SK-N-SH treated with all-trans-retinoic acid at 6 μM for 48 hours (cell line): Measurements from ENCODE around the gene NKAIN4.
A peak's percentile ranks its signal among the peaks of the same experiment; 100 is the strongest.

Experiments
- ATAC-seq: fragments of 200-7000 bp; cut with Tn5 transposase; 3 replicates; pipeline ENCODE4 v1.9.1; 2020; ENCODE audit warnings: mild to moderate bottlenecking, moderate library complexity
- ARNTL ChIP-seq: fragments of 450-650 bp; formaldehyde crosslinking; IDR thresholded peaks from 2 replicates; pipeline ENCODE4 v1.5.0; 2020; ENCODE audit warnings: low read depth, mild to moderate bottlenecking, moderate library complexity, borderline replicate concordance
- CREB5 ChIP-seq: fragments of 250-450 bp; sonication (Bioruptor Pico); IDR thresholded peaks from 2 replicates; pipeline ENCODE4 v1.5.1; 2020; ENCODE audit warnings: low read depth, mild to moderate bottlenecking, moderate library complexity
- CSDC2 ChIP-seq: fragments of 250-450 bp; sonication (Bioruptor Pico); IDR thresholded peaks from 2 replicates; pipeline ENCODE4 v1.5.0; 2020; ENCODE audit warnings: mild to moderate bottlenecking, moderate library complexity
- CSRNP3 ChIP-seq: fragments of 250-450 bp; sonication (Bioruptor Pico); IDR thresholded peaks from 2 replicates; pipeline ENCODE4 v1.5.1; 2021; ENCODE audit warnings: mild to moderate bottlenecking, moderate library complexity
- ESRRG ChIP-seq: fragments of 250-450 bp; sonication (Bioruptor Pico); IDR thresholded peaks from 2 replicates; pipeline ENCODE4 v1.6.1; 2021; ENCODE audit warnings: mild to moderate bottlenecking
- GLIS3 ChIP-seq: fragments of 250-450 bp; sonication (Bioruptor Pico); IDR thresholded peaks from 2 replicates; pipeline ENCODE4 v1.5.0; 2020; ENCODE audit warnings: mild to moderate bottlenecking, moderate library complexity
- ISL1 ChIP-seq: fragments of 250-450 bp; sonication (Bioruptor Pico); IDR thresholded peaks from 2 replicates; pipeline ENCODE4 v2.1.2; 2022; ENCODE audit warnings: mild to moderate bottlenecking, moderate library complexity
- OSR1 ChIP-seq: fragments of 250-450 bp; sonication (Bioruptor Pico); IDR thresholded peaks from 2 replicates; pipeline ENCODE4 v1.8.0; 2022; ENCODE audit warnings: moderate library complexity, mild to moderate bottlenecking, inconsistent platforms
- PATZ1 ChIP-seq: fragments of 250-450 bp; sonication (Bioruptor Pico); IDR thresholded peaks from 2 replicates; pipeline ENCODE4 v1.8.0; 2020; ENCODE audit warnings: mild to moderate bottlenecking, moderate library complexity, borderline replicate concordance
- PPARA ChIP-seq: fragments of 250-450 bp; sonication (Bioruptor Pico); IDR thresholded peaks from 2 replicates; pipeline ENCODE4 v1.5.0; 2020; ENCODE audit warnings: mild to moderate bottlenecking, borderline replicate concordance
- RARB ChIP-seq: fragments of 250-450 bp; sonication (Bioruptor Pico); IDR thresholded peaks from 2 replicates; pipeline ENCODE4 v1.8.0; 2021; ENCODE audit warnings: mild to moderate bottlenecking, moderate library complexity
- SNAI2 ChIP-seq: fragments of 250-450 bp; sonication (Bioruptor Pico); IDR thresholded peaks from 2 replicates; pipeline ENCODE4 v1.5.0; 2020; ENCODE audit warnings: mild to moderate bottlenecking, moderate library complexity
- TCF4 ChIP-seq: fragments of 250-450 bp; sonication (Bioruptor Pico); IDR thresholded peaks from 2 replicates; pipeline ENCODE4 v1.8.0; 2021; ENCODE audit warnings: mild to moderate bottlenecking, moderate library complexity, borderline replicate concordance
- TSHZ2 ChIP-seq: fragments of 250-450 bp; sonication (Bioruptor Pico); IDR thresholded peaks from 2 replicates; pipeline ENCODE4 v1.5.0; 2020; ENCODE audit warnings: mild to moderate bottlenecking, moderate library complexity
- ZC3H10 ChIP-seq: fragments of 250-450 bp; sonication (Bioruptor Pico); IDR thresholded peaks from 2 replicates; pipeline ENCODE4 v1.5.1; 2021; ENCODE audit warnings: mild to moderate bottlenecking, moderate library complexity
- ZFP30 ChIP-seq: fragments of 450-650 bp; formaldehyde crosslinking; IDR thresholded peaks from 2 replicates; pipeline ENCODE4 v1.5.0; 2022; ENCODE audit warnings: mild to moderate bottlenecking, moderate library complexity
- ZNF70 ChIP-seq: fragments of 450-650 bp; formaldehyde crosslinking; IDR thresholded peaks from 2 replicates; pipeline ENCODE4 v1.5.0; 2020; ENCODE audit warnings: mild to moderate bottlenecking, moderate library complexity
- ZNF8 ChIP-seq: fragments of 450-650 bp; formaldehyde crosslinking; IDR thresholded peaks from 2 replicates; pipeline ENCODE4 v1.5.0; 2020; ENCODE audit warnings: mild to moderate bottlenecking, moderate library complexity

Gene NKAIN4

GRCh38 chr20:63280929-63281545 lies 26.8 kb upstream of the NKAIN4 start:
- ATAC-seq = peak; percentile 54
- no peak for TF ChIP-seq PPARA (CRISPR knock-in tag)

GRCh38 chr20:63280371-63280770 lies 26.1 kb upstream of the NKAIN4 start:
- no peak for TF ChIP-seq OSR1 (CRISPR knock-in tag)
- TF ChIP-seq ESRRG = no peak
- TF ChIP-seq SNAI2 (CRISPR knock-in tag) = no peak
- TF ChIP-seq ZFP30 (CRISPR knock-in tag) = no peak
- TF ChIP-seq ZNF8 (CRISPR knock-in tag) = no peak
- TF ChIP-seq PATZ1 (CRISPR knock-in tag) = no peak
- no peak for TF ChIP-seq ISL1
- no peak for TF ChIP-seq RARB (CRISPR knock-in tag)
- no peak for TF ChIP-seq ARNTL (CRISPR knock-in tag)
- no peak for TF ChIP-seq GLIS3
- no peak for TF ChIP-seq PPARA (CRISPR knock-in tag)
- TF ChIP-seq, all 23 proteins: peak for 0
- no peak for ATAC-seq

GRCh38 chr20:63279931-63280330 lies 25.7 kb upstream of the NKAIN4 start:
- TF ChIP-seq TCF4 = no peak
- no peak for ATAC-seq

- no peak for ATAC-seq
- TF ChIP-seq OSR1 (CRISPR knock-in tag) = no peak
- no peak for TF ChIP-seq PATZ1 (CRISPR knock-in tag)
- no peak for TF ChIP-seq ZC3H10
- no peak for TF ChIP-seq TSHZ2 (CRISPR knock-in tag)
- no peak for TF ChIP-seq ISL1
- TF ChIP-seq CSRNP3 (CRISPR knock-in tag) = no peak
- TF ChIP-seq ESRRG = no peak
- TF ChIP-seq ZNF70 (CRISPR knock-in tag) = no peak
- no peak for TF ChIP-seq CSDC2 (CRISPR knock-in tag)
- TF ChIP-seq ARNTL (CRISPR knock-in tag) = no peak
- no peak for TF ChIP-seq ZNF8 (CRISPR knock-in tag)
- no peak for TF ChIP-seq CREB5 (CRISPR knock-in tag)
Observed at GRCh38 chr20:63278661-63279060, 24.4 kb upstream of the NKAIN4 start.
